GM21737 (cell line): ENCODE data around the gene UTRN.

Experiments used
- ATAC-seq: cut with Tn5 transposase; IDR thresholded peaks from one replicate; pipeline ENCODE4 v1.9.1; 2021; ENCODE audit warnings: mild to moderate bottlenecking, moderate library complexity; ENCODE audit not compliant: unreplicated experiment

Gene UTRN

DNA sequence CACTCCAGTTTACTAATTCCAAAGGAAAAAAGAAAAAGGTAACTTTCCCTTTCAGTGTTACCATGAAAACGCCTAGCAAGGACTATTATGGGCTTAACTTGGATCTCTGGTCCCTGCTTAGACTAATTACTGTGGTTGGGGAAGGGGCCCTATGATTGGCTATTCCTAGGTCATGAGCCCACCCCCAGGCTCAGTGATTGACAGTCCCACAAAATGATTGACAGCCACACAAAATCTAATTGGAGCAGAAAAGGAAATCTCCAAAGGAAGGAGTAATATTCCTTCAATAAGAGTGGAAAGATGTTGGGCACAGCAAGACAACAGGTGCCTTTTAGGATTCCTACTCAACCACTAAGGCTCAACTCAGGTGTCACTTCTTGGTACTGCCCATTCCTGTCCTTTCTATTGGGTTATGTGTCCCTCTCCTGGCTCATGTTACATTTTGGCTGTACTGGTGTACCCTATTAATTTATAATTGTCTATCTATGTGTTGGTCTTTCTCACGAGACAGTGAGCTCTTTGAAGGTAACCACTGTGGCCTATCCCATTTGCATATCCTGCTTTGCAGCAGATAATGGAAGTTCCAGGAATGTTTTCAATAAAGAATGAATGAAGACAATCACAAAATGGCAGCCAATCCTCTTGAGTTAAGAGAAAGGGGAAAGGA, 5.5 kb upstream of the UTRN start:
- no peak for ATAC-seq

DNA sequence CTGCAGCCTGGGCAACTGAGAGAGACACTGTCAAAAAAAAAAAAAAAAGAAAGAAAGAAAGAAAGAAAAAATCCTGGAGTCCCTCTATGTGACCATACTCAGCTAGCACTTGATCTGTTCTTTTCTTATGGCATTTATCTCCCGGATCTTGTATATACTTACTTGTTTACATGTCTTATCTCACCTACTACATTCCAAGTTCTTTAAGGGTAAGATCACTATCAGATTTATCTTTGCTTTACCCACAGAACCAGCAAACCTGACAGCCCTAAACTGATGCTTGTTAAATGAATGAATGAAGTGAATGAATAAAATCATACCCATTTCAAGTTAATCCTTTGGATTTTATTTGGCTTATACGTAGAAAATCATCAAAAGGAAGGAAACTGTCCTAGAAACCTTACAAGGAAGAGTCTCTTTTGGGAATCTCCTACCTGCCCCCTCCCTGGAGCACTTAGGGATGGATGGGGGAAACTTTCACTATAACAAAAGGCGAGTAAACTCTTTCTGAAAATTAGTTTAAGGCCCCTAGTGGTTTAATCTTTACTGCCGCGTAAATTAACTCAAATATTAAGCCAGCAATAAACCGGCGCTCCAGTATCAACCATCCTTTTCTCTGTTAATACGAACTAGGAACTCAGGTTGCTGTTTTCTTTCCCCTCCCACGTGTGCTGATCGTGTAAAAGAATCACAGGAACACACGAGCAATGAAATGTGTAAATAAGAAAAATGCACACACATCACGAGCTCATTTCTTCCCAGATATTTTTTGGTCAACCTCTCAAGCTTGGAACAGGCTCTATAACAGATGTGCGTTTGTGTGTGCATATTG, 1.3 kb upstream of the UTRN start:
- ATAC-seq: no peak

DNA sequence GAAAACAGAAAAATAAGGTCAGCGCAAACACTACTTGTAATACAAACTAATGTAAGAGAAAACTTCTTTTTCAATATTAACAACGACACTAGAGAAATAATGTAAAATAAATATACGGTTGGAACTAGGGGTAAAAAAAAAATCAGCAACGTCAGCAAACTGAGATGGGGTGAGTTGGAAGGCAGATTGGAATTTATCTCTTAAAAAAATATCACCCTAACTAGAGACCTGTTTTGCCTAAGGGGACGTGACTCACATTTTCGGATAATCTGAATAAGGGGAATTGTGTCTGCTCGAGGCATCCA, 705 bp upstream of the UTRN start:
- ATAC-seq: no peak

DNA sequence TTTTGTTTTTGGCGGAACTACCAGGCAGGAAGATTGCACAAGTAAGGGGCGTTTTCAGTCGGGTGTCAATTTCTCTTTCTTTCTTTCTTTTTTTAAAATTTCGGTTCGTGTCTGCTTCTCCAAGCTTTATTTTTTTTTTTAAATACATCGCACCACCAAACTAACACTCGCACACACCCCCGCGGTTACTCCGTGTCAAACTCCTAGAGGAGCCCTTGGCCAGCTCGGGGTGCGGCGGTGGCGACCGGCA, 338 bp downstream of the UTRN start:
- ATAC-seq: peak; percentile 33

DNA sequence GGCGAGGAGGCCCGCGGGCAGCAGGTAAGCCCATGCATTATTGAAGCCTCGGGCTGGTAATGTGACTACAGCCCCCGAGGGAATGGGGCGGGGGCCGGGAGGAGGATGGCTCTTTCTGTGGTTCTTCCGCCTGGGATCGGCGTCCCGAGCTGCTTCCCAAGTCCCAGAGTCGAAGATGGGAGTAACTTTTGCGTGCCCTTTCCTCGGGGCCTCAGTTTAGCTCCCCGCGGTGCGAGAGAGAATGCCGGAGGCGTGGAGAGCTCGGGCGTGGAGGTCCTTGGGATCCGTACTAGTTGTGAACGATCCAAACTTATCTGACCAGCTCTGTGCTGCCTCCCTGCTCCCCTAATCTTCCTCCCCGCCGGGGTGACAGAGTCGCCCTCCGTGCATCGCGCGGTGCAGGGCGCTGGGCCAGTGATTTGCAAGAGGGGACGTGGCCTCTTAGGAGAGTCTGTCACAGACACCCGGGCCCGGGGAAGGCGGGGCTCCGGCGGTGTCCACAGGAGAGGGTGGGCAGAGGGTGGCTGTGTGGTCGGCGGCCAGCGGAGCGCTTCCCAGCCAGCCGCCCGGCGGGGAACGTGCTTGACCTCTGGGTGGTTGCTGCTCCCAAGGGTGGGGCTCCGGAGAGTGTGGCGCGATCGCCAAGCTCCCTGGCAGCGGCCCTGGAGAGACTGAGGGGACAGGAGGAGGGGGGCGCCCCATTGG, 815 bp downstream of the UTRN start:
- peak; percentile 46 for ATAC-seq

DNA sequence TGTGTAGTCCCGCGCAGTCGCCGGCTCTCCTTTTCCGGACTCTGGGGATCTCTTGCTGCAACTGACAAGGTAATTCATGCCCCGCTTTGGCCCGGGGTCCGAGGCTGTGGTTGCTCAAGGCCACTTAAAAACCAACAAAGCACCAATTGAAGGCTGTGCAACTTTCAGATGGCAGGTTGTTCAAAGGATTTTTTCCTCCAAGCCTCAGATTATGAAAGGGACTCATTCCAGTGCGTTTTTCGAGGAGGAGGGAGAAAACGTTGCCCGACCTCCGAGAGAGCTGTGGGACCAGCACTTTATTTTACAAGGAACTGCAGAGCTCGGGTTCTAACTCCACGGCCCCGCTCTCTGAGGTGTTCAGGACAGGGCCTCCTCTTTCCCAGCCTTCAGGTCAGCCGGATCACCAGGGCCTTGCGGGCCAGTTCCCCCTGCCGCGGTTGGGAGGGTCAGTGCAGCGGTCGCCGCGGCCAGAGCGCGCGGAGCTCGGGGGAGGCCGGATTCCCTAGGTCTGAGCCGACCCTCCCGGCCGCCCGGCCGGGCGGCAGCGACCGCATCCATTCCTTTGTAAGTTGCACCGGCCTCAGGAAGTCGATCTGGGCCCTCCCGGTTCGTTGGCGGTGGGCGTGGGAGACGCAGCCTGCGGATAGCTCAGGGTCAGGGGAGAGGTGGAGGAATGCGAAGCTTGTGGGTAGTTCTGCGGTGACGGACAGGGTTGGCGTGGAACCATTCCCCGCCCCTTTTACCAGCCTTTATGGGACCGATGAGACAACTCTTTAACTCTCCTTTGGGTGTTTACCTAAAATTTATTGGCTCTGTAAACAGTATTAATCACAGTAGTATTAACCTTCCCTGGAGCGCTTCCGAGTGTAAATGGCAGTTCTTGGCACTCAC, 1.6 kb downstream of the UTRN start:
- ATAC-seq: no peak

DNA sequence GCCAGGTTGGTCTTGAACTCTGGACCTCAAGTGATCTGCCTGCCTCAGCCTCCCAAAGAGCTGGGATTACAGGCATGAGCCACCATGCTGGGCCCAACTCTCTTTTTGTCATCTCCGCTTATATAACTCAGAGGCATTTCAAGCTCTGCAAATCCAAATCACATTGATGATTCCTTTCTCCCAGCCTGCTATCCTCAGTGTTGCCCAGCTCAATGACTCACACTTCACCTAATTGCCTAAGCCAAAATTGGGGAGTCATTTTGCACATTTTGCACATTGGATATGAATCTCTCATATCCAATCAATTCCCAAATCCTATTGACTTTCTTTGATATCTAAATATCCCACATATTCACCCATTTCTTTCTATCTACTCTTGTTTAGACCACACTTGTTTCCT, 3.9 kb downstream of the UTRN start:
- ATAC-seq: no peak

DNA sequence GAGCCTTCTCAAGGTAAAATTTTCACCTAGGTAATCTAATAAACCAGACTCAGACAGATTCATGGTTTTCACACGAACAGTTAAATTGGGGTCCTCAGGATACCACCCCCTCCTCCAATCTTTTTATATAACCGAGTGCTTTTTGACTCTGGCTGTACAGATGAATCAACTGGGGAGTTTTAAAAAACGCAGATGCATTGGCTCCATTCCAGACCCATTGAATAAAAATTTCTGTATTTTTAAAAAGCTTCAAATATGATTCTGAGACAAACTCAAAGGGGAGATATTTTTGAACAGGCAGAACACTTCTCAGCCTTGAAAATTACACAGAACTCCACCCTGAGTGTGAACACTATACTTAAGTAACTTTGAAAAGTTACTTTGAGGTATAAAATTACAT, 7.2 kb downstream of the UTRN start:
- no peak for ATAC-seq

DNA sequence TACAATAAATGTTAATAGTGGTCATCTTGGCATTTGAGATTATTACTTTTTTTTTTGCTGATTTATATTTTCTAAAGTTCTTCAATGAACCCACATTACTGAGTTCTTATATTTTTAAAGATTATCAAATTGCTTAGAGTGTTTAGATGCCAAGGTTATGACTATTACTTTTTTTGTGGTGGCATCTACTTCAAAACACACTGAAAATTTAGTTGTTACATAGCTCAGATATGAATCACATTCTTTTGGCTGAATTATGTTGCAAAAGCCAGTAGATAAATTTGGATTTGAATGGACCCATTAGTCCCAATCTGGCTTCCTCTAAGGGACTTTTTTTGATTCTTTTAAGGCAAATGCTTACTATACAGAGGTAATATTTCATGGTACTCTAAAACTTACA, 8.9 kb downstream of the UTRN start:
- no peak for ATAC-seq

DNA sequence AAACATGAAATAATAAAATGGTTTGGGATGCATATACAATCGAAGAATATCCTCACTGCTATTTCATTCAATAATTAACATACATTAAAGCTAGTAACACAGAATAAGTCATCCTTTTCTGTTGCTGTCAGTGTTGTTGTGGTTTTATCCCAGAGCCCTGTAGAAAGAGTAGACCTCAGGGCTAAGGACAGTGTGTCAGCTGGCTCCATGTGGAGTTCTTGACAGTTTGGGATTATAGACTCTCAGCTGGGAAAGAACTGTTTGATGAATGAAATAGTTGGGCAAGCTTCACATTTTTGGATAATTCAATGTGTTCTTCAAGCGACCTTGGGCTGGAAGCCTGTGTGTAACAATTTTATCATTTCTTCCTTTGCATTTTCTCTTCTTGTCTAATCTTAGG, 10.1 kb downstream of the UTRN start:
- no peak for ATAC-seq

DNA sequence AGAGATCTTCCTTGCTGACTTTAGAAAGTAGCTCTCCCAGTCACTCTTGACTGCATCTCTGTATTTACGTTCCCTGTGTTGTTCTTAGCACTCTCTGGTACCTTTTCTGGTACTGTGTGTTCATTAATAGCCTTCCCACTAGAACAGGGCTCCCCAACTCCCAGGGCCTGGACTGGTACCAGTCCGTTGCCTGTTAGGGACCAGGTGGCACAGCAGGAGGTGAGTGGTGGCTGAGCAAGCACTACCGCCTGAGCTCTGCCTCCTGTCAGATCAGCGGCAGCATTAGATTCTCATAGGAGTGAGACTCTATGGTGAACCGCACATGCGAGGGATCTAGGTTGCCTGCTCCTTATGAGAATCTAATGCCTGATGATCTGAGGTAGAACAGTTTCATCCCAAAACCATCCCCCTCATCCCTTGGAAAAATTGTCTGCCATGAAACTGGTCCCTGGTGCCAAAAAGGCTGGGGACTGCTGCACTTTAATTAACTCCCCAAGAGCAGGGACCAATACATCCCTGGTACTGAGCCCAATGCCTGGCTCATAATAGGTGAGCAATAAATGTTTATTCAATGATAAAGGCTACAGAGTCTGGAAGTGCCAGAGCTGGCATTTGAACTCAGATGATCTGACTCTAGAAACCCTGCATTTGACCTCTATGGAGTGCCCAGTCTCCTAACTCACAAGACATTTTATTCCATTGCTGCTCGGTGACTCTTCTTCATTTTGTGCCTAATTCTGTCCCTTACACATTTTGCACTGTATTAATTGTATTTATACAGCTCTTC, 11.0 kb downstream of the UTRN start:
- ATAC-seq: no peak

DNA sequence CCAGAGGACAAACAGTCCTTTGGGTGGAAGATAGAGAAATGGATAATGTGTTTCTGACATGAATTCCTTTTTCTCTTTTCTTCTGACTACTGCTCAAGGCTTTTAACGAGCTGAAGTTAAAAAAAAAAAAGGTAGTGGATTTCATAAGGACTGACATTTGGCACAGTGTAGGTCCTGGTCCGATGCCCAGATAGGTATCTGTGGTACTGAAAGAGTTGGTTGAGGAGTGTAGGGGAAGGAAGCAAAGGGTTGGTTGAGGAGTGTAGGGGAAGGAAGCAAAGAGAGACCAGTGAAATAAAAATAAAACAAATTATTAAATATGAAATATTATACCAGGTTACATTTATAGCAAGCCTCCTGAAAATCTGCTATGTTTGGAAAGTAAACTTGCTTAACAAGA, 11.8 kb downstream of the UTRN start:
- ATAC-seq: no peak

DNA sequence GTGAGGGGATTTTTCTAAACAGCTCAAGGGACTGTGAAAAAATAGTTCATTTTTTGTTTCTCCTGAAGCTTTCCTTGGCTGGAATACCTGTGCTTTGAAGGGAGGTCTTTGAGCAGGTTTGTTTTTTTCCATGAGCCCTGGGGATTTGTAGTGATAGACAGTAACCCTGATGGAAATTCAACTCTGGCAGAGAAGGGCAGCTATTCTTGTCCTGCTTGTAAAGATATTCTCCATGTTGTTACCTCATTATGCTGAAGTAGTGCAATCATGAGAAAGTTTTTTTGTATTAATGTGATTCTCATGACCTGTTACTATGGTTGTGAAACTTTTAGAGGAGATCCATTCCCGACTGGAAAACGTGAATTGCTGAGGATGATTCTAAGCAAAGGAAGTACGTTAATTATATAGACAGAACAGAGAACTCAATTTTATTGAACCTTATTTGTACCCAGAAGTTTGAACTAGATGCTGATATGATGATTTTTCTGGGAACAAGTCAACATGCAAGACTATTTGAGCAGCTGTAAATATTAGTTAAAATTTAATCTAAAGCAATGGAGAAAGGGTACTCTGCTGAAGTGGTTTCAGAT, 12.5 kb downstream of the UTRN start:
- ATAC-seq: no peak

DNA sequence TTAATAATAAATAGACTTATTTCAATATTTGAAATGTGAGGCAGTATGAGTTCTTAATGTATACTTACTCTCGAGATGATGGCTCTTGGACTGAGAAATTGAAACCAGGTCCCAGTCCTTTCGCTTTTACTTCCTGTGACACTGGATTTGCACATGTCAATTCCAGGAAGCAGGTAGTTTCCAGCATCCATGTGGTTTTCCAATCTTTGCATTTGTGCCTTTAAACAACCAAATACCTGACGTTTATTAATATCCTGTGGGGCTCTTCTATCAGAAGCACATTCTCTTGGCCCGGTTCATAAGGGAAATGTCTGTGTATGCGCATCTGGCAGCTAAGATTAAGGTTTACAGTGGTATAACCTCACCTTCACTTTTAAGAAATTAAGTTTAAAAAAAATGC, 13.1 kb downstream of the UTRN start:
- ATAC-seq: no peak

DNA sequence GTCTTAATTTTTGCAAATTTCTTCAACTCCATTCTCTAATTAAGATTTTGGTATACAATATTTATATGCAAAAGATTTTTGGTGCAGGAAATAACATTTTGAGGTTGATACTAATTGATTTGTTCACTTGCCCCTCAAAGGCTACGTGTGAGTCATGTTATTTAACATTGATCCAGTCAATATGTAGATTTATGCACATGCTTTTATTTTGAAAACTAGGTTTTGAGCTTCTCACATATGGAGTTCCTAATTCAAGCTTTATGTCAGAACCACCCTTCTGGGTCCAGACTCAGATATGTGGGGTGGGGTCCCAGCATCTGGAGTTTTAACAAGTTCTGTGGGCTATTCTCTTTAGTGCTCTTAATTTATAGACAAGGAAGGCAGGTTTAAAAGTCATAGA, 13.8 kb downstream of the UTRN start:
- no peak for ATAC-seq

DNA sequence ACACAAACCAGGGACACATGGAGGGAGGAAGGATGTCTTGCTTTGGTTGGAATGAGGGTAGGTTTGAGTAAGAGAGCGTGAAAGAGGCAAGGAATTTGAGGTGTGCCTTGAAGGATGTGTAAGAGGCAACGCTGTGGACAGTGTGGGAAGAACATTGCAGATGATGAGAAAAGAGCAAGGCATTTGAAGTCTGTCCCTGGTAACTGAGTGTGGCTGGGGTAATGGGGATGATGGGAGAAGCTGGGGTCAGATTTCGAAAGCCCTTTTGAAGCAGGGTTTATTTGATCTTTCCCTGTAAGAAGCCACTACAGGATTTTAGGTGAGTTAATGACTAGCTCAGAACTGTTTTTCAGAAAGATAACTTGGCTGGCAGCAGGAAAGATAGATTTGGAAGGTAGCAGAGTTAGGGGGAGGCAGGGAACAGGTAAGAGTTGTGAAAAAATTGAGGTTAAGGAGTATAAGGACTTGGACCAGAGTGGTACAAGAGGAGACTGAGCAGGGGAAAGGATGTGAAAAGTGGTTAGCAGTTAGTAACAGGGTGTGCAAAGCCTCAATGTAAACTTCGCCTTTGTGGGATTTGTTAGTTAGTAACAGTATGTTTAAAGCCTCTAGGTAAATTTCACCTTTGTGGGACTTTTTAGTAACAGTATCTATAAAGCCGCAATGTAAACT, 17.7 kb downstream of the UTRN start:
- no peak for ATAC-seq

DNA sequence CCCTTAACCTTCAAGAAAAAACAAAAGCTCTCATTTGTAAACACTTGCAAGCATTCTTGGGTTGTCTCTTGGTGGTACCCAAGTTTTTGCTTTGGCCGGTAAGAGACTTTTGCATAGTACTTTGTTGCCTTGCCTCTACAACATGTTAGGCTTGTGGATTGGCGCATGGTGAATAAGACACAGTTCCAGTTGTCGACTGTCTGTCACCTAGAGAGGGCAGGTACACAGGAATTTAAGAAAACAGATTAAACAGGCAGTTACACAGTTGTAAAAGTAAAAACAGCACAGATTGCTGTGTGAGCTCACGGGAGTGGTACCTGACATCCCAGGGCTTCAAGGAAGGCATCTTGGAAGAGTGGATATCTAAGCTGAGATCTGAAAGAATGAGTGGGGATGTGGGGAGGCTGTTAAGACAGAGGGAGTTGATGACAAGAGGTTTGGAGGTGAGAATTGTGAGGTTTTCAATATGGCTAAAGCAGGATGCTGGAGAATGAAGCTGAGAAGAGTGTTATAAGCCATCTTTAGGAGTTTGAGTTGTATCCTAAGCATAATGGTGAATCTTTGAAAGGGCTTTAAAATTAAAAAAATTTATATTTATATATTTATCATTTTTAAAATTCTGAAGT, 19.2 kb downstream of the UTRN start:
- ATAC-seq: no peak

DNA sequence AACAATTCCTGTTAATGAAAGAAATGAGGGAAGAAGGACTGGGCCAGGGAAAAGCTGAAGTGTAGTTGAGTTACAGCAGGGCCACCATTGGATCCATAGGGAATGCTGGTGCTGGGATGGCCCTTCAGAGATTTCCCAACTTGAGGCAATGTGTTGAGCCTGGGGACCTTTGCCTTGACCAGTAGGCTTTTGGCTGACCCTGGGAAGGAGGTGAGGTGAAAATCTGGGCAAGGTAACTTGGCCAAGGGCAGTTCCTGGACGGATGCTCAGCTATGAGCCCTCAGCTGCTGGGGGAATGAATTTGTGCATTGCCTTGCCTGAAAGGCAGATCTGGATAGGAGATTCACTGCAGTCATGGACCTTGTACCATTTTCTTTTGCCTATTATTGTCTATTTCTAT, 20.4 kb downstream of the UTRN start:
- ATAC-seq: peak; percentile 11

DNA sequence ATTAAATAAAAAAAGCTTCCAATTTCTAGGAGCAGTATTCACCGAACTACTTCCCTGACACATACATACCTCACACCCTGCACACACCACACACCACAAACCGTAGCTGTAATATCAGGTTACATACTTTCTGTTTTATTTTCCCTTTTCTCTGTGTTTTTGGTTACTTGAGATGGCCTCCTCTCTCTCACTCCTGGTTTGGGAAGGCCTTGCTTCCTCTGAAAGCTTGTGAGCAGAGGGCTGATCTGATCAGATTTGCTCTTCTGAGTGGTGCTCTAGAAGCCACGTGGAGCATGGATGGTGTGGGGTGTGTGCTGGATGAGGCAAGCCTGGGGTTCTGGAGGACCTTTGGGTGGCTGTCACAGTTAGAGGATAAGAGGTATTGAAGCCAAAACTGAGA, 20.9 kb downstream of the UTRN start:
- peak; percentile 94 for ATAC-seq
